PC-3 (cell line): ENCODE results near the gene ASIC3. TPM values are rescaled to one million over a fixed set of nuclear protein-coding genes. Genes with fewer than 3 reads are reported as not detected.

Source experiments
- ATAC-seq: fragments of 200-7000 bp; cut with Tn5 transposase; 2 replicates; pipeline ENCODE4 v1.9.1; 2020; ENCODE audit warnings: mild to moderate bottlenecking, moderate library complexity
- BruUV-seq: library from RNA; stranded (reverse); fragments of 400-500 nt; replicated peaks from 2 replicates; lab custom pipeline; 2021; lab: Mats Ljungman, UMichigan
- CTCF ChIA-PET: fragments of 300-600 bp; sonication (Branson Sonifier 250); formaldehyde crosslinking; loops from one replicate; lab custom pipeline; 2022; ENCODE audit warnings: antibody characterized with exemption; lab: Charles Lee
- POLR2A ChIA-PET: fragments of 300-600 bp; sonication (Branson Sonifier 250); formaldehyde crosslinking; loops from one replicate; lab custom pipeline; 2022; ENCODE audit warnings: antibody characterized with exemption; ENCODE audit not compliant: unreplicated experiment; lab: Charles Lee
- DNase-seq: peaks from one replicate; pipeline ENCODE4 v3.0.0-alpha.2; 2015
- H2AFZ ChIP-seq: fragments of 300-600 bp; sonication (generic); 2 replicates; pipeline ENCODE4 v1.6.0; 2016; ENCODE audit warnings: antibody characterized with exemption, low read length
- H3F3A ChIP-seq: fragments of 300-600 bp; sonication (generic); one replicate; pipeline ENCODE4 v1.6.0; 2017; ENCODE audit warnings: antibody characterized with exemption, low read length, control low read depth, mild to moderate bottlenecking; ENCODE audit not compliant: unreplicated experiment
- H3K27ac ChIP-seq: fragments of 300-600 bp; sonication (generic); 2 replicates; pipeline ENCODE4 v1.5.1; 2016; ENCODE audit warnings: mild to moderate bottlenecking, low read length
- H3K27me3 ChIP-seq: fragments of 300-600 bp; sonication (generic); 2 replicates; pipeline ENCODE4 v1.6.1; 2016; ENCODE audit warnings: low read length, mixed read lengths
- H3K36me3 ChIP-seq: fragments of 300-600 bp; sonication (generic); 2 replicates; pipeline ENCODE4 v1.6.1; 2016; ENCODE audit warnings: low read depth, mixed run types, low read length, mixed read lengths
- H3K4me1 ChIP-seq: fragments of 300-600 bp; sonication (generic); 2 replicates; pipeline ENCODE4 v1.5.1; 2016; ENCODE audit warnings: low read length; ENCODE audit not compliant: insufficient read depth
- H3K4me2 ChIP-seq: fragments of 300-600 bp; sonication (generic); 2 replicates; pipeline ENCODE4 v1.6.0; 2016; ENCODE audit warnings: low read length
- H3K4me3 ChIP-seq: fragments of 300-600 bp; sonication (generic); 2 replicates; pipeline ENCODE4 v1.5.1; 2016; ENCODE audit warnings: mild to moderate bottlenecking, low read length, mixed read lengths
- H3K79me2 ChIP-seq: fragments of 300-600 bp; sonication (generic); 2 replicates; pipeline ENCODE4 v1.6.1; 2017; ENCODE audit warnings: low read length, mixed read lengths
- H3K9ac ChIP-seq: fragments of 300-600 bp; sonication (generic); 2 replicates; pipeline ENCODE4 v1.6.0; 2016; ENCODE audit warnings: mild to moderate bottlenecking, low read length
- H3K9me2 ChIP-seq: fragments of 300-600 bp; sonication (generic); replicated peaks from 2 replicates; pipeline ENCODE4 v1.6.1; 2016; ENCODE audit warnings: mixed run types, low read length, mixed read lengths
- H3K9me3 ChIP-seq: fragments of 300-600 bp; sonication (generic); 2 replicates; pipeline ENCODE4 v1.6.1; 2016; ENCODE audit warnings: low read length, mixed read lengths
- H4K20me1 ChIP-seq: fragments of 300-600 bp; sonication (generic); 2 replicates; pipeline ENCODE4 v1.6.1; 2016; ENCODE audit warnings: low read length, mixed read lengths
- CTCF ChIP-seq: fragments of 300-600 bp; sonication (generic); conservative IDR thresholded peaks from 2 replicates; pipeline ENCODE4 v1.5.1; 2017; ENCODE audit warnings: antibody characterized with exemption, low read depth, mild to moderate bottlenecking, low read length
- EZH2 ChIP-seq: fragments of 300-600 bp; sonication (generic); IDR thresholded peaks from one replicate; pipeline ENCODE4 v1.6.1; 2017; ENCODE audit warnings: antibody characterized with exemption, mild to moderate bottlenecking, low read length; ENCODE audit not compliant: unreplicated experiment
- EZH2phosphoT487 ChIP-seq: fragments of 300-600 bp; sonication (generic); IDR thresholded peaks from 2 replicates; pipeline ENCODE4 v1.6.1; 2018; ENCODE audit warnings: mild to moderate bottlenecking, antibody characterized with exemption, low read length, borderline replicate concordance
- intact Hi-C: fragments of 100-400 bp; cut with micrococcal nuclease; formaldehyde crosslinking; loops from 2 replicates; pipeline ENCODE4 v1.9.0; 2023
- total RNA-seq: library from RNA; depleted of rRNA; stranded (reverse); fragments of >200 nt; gene quantifications from 2 replicates; pipeline ENCODE4 v1.2.3, GENCODE V29; 2014

Gene ASIC3
- total RNA-seq, 1 experiment from 2014 or later, result 1.7 TPM

DNA sequence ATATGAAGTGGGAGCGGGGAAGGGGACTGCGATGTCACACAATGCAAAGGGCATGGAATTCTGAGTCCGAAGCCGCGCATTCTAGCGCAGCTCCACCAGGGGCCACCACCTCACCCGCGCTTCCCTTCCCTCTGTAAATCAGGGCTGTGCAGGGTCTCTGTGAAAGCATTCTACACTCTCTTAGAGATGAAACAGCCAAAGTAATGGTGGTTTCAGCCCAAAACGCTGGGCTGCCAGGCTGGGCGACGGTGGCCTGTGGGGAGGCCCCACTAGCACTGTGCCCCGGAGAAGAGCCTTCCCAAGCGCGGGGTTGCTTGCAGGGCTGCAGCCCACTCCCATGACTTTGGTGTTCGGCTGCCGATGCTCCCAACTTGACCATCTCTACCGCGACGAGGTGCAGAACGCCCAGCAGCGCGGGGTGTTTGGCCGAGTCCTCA is 35.4 kb upstream of the ASIC3 start:
- Histone ChIP-seq H3K9ac (no peak overlapping the region), H3K4me1 (peaks cover 5% of the 10 kb centered on the region; the same call in 1 of the 2 replicates), H3K27me3 (no peaks in the 10 kb centered on the region), H2AFZ (no peak overlapping the region), H3K4me3 (no peak overlapping the region), H3F3A (no peaks in the 10 kb centered on the region), H3K4me2 (peak overlapping the region; percentile 81; the same call in 1 of the 2 replicates), H3K9me2 (no peaks in the 10 kb centered on the region), H4K20me1 (no peaks in the 10 kb centered on the region), H3K36me3 (no peaks in the 10 kb centered on the region), H3K9me3 (no peaks in the 10 kb centered on the region), H3K27ac (no peak overlapping the region), H3K79me2 (no peaks in the 10 kb centered on the region)
- TF ChIP-seq EZH2, result no peak
- peak; percentile 63 for TF ChIP-seq CTCF
- DNase-seq (peak; percentile 35), ATAC-seq (peak; percentile 49)
- ChIA-PET POLR2A (no interaction called here), CTCF (no interaction called here)
- intact Hi-C loops, result no loop called here
- no TSS peak for BruUV-seq

DNA sequence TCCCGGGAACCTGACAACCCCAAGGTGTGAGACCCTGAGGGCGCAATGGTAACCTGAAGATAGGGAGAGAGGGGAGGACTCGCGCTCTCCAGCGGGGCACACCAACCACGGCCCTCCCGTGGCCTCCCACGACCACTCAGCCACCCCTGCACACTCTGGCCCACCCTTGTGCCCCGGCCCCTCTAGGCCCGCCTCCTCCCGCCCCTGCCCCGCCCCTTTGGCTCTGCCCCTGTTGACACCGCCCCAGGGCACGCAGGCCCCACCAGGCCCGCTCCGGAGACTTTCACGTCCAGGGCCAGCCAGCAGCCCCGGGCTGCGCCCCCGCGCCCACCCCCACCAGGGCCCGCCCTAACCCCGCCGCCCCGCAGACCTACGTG is 35.0 kb upstream of the ASIC3 start:
- POLR2A ChIA-PET, result interaction anchor here (0.6 kb wide), 1 partner anchor 67 kb away, joined by 5 read pairs; the partner anchor contains the start of gene FASTK
- CTCF ChIA-PET, result interaction anchor here (0.7 to 1.2 kb wide), 4 partner anchors 11 to 81 kb away, joined by 3 to 11 read pairs (median 7); partner anchors contain the start of gene ATG9B
- H3K4me3 ChIP-seq, result no peak overlapping the region; the same call in 1 of the 2 replicates

More for the DNA sequence above, 35.0 kb upstream of the ASIC3 start:
- intact Hi-C loops, result no loop called here
- H3K79me2 ChIP-seq, result no peaks in the 10 kb centered on the region
- no peaks in the 10 kb centered on the region for H4K20me1 ChIP-seq
- H3K36me3 ChIP-seq, result no peaks in the 10 kb centered on the region
- H3K9me3 ChIP-seq, result no peaks in the 10 kb centered on the region
- H3K4me2 ChIP-seq, result peak overlapping the region; percentile 81
- peaks cover 8% of the 10 kb centered on the region; the same call in 1 of the 2 replicates for H3K4me1 ChIP-seq
- no peaks in the 10 kb centered on the region for H3K27me3 ChIP-seq
- H2AFZ ChIP-seq, result no peak overlapping the region
- ATAC-seq (peak; percentile 8), DNase-seq (no peak)
- no peak for TF ChIP-seq CTCF
- TF ChIP-seq EZH2, result no peak
- TF ChIP-seq EZH2phosphoT487, result no peak
- H3K9me2 ChIP-seq, result no peaks in the 10 kb centered on the region
- H3K27ac ChIP-seq, result no peak overlapping the region
- BruUV-seq, result no TSS peak
- H3F3A ChIP-seq, result no peaks in the 10 kb centered on the region
- H3K9ac ChIP-seq, result no peak overlapping the region
